IgD-negative memory B cell (primary cell): ENCODE results near the gene SRPRA. TPM values are rescaled to one million over a fixed set of nuclear protein-coding genes. Genes with fewer than 3 reads are reported as not detected.
A peak's percentile ranks its signal among the peaks of the same experiment; 100 is the strongest.

Experiments used
- H3K27ac Mint-ChIP-seq, 3 donors: one replicate each; pipeline ENCODE4 v1.8.0; 2020 to 2022; ENCODE audit warnings: mild to moderate bottlenecking in 3 of 3, mixed read lengths in 3 of 3, moderate library complexity in 1 of 3
- H3K27me3 Mint-ChIP-seq: one replicate; pipeline ENCODE4 v1.8.0; 2021; ENCODE audit warnings: mixed read lengths
- H3K36me3 Mint-ChIP-seq: one replicate; pipeline ENCODE4 v1.8.0; 2020; ENCODE audit warnings: mild to moderate bottlenecking, mixed read lengths
- H3K4me1 Mint-ChIP-seq, 3 donors: one replicate each; pipeline ENCODE4 v1.8.0; 2020 to 2022; ENCODE audit warnings: mixed read lengths in 3 of 3, mild to moderate bottlenecking in 1 of 3
- H3K4me3 Mint-ChIP-seq, 4 donors: one replicate each; pipeline ENCODE4 v1.8.0; 2020 to 2022; ENCODE audit warnings: mild to moderate bottlenecking in 4 of 4, mixed read lengths in 4 of 4, moderate library complexity in 3 of 4
- H3K9me3 Mint-ChIP-seq, 3 donors: one replicate each; pipeline ENCODE4 v1.8.0; 2020 to 2021; ENCODE audit warnings: mixed read lengths in 3 of 3, mild to moderate bottlenecking in 1 of 3
- polyA plus RNA-seq: library from polyadenylated mRNA; unstranded; fragments of 300-500 nt; fragmentation: Illumina TruSeq; gene quantifications from one replicate; pipeline ENCODE4 v1.2.3, GENCODE V29; 2021

Gene SRPRA
- polyA plus RNA-seq, 1 donor from 2014 or later, result 81.7 TPM

DNA sequence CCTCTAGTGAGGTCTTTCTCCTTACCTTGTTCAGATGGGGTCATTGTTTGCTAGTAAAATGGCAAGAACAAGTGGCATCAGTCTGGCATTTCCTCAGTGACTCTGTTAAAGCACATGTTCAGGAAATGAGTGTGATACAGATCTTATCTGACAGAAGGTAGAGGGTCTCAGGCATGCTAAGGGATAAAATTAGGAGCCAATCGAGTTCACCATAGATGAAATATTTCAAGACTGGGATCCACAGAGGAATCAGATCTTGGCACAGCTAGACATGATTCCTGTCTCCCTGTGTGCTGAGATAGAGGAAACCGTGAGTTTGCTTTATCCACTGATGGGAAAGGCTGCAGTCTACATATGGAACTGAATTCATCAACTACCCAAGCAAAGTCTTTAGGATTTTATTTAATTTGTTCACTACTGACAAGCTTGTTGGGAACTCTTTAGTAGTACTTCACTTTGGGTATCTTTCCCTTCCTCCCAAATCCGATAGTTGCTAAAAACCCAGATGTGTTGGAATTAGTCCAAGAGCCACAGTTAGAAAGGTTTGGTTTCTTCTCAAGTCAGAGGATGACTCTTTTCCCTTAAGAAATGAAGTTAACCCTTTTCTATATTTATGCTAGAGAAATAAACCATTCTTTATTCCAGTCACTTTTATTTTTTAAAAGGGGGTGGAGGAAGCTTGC, 38.7 kb downstream of the SRPRA start:
- Mint-ChIP-seq H3K4me3 (no peak overlapping the region), H3K36me3 (peaks cover 6% of the 10 kb centered on the region), H3K27me3 (no peaks in the 10 kb centered on the region), H3K27ac (no peak overlapping the region), H3K9me3 (no peaks in the 10 kb centered on the region), H3K4me1 (peaks cover 0 to 2% (median 1%) of the 10 kb centered on the region in 3 donors)

DNA sequence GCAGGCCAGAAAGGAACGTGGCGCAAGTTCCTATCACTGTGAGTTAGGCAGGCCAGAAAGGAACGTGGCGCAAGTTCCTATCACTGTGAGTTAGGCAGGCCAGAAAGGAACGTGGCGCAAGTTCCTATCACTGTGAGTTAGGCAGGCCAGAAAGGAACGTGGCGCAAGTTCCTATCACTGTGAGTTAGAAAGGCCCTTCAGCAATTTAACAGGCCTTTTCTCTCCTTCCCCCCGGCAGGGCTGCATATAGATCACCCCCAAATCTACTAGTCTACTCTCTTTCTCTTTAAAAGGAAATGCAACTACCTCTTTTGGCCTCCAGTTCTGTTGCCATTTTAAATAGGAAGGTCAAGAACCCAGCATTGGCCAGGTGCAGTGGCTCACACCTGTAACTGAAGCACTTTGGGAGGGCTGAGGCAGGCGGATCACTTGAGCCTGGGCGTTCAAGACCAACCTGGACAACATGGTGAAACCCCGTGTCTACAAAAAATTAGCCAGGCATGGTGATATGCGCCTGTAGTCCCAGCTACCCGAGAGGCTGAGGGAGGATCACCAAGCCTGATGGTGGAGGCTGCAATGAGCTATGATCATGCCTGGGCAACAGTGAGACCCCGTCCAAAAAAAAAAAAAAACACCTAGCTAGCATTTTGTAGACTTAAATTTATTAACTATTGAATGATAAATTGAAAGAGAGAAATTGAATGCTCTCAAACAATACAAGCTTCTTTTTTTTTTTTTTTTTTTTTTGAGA, 42.2 kb downstream of the SRPRA start:
- H3K9me3 Mint-ChIP-seq, result no peaks in the 10 kb centered on the region
- H3K36me3 Mint-ChIP-seq, result peaks cover 3% of the 10 kb centered on the region
- H3K27ac Mint-ChIP-seq, result no peak overlapping the region
- H3K4me3 Mint-ChIP-seq, result no peak overlapping the region
- H3K27me3 Mint-ChIP-seq, result no peaks in the 10 kb centered on the region
- peaks cover 0 to 7% (median 3%) of the 10 kb centered on the region in 3 donors for H3K4me1 Mint-ChIP-seq

DNA sequence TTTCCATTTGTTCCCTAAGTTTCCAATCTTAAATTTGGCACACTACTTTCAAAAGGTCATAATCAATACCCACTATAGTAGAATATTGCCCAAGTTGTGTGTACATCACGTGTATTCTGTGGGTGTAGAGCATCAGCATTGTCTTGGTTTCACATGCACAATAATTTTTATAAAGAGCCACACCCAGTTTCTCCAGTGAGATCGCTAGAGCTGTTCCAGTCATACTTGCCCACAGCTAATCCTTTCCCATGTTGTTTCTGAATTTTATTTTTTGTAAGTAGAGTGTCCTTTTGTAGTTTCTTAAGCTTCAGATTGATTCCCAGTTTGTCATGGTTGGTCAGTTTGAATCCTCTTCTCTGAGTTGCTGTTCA, 43.4 kb downstream of the SRPRA start:
- peaks cover 0 to 7% (median 3%) of the 10 kb centered on the region in 3 donors for H3K4me1 Mint-ChIP-seq
- H3K4me3 Mint-ChIP-seq, result no peak overlapping the region
- H3K9me3 Mint-ChIP-seq, result no peaks in the 10 kb centered on the region
- no peaks in the 10 kb centered on the region for H3K27me3 Mint-ChIP-seq
- H3K36me3 Mint-ChIP-seq, result peaks cover 3% of the 10 kb centered on the region
- H3K27ac Mint-ChIP-seq, result no peak overlapping the region

DNA sequence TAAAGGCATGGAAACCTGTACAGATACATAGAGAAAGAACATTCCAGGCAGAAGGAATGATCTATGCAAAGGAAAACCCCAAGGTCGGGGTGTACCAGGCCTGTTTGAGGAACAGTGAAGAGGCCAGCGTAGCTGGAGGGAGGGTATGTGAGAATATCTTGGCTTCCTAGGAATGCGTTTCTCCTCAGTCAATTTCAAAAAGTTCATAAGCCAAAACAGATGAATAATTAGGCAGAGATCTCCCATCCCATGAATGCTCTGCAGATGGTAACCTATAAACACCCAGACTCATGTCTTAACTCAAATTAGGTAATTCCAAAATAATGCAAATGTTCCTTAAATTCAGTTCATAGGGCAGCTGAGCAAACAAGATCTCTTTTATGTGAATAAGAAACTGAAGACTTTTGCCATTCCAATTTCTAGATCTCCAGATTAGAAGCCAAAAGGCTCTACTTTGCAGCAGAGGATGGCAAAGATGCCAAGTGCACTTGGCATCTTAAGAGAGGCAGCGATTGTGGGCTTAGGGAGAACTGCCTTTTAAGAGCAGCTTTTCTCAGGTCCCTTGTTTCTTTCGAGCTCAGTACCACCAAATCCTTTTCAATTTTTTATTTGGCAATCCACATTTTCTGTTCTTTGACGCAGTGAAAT, 43.9 kb downstream of the SRPRA start:
- Mint-ChIP-seq H3K27ac (no peak overlapping the region), H3K9me3 (no peaks in the 10 kb centered on the region), H3K27me3 (no peaks in the 10 kb centered on the region), H3K4me1 (peaks cover 0 to 7% (median 3%) of the 10 kb centered on the region in 3 donors), H3K4me3 (no peak overlapping the region), H3K36me3 (peaks cover 3% of the 10 kb centered on the region)

GRCh38 chr11:126219547-126219946, 49.1 kb downstream of the SRPRA start:
- Mint-ChIP-seq H3K27ac (no peak overlapping the region), H3K4me3 (no peak overlapping the region), H3K4me1 (peaks cover 17 to 37% (median 20%) of the 10 kb centered on the region in 3 donors), H3K9me3 (no peaks in the 10 kb centered on the region), H3K36me3 (peaks cover 2% of the 10 kb centered on the region), H3K27me3 (no peaks in the 10 kb centered on the region)

GRCh38 chr11:126217491-126217890, 51.2 kb downstream of the SRPRA start:
- Mint-ChIP-seq H3K27ac (peak overlapping the region in 1 of 3 donors; percentile 60), H3K27me3 (no peaks in the 10 kb centered on the region), H3K4me3 (peak overlapping the region in 1 of 4 donors; percentile 11), H3K4me1 (peaks cover 18 to 45% (median 29%) of the 10 kb centered on the region in 3 donors), H3K36me3 (peaks cover 2% of the 10 kb centered on the region), H3K9me3 (no peaks in the 10 kb centered on the region)

DNA sequence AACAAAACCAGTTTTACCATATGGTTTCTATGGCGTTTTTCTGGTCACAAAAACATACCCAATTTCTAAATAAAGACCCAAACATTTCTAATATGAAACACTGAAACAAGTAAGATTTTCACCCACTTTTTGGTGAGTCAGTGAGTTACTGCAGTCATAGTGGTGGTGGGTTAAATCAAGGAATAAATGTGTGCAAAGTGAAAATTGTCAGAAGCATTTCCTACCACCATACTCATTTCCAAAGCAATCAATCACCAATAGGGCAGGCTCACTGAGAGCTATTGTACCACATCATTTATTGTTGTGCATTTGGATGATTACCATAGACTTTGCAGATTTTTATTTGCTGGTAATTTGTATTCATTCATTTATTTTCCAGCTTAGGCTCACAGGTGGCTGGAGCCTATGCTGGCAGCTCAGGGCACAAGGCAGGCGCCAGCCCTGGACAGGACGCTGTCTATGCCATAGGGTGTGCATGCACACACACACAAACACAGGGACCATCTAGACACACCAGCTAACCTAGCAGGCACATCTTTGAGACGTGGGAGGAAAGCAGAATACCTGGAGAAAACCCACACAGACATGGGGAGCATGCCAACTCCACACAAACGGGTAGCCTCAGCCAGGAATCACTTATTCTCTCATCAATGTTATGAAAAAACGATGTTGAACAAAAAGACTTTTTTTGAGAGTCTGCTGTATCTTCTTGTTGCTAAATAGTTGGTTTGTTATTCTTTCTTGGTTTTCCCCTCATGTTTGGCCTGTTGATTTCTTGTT, 52.0 kb downstream of the SRPRA start:
- H3K4me3 Mint-ChIP-seq, result no peak overlapping the region
- H3K27ac Mint-ChIP-seq, result no peak overlapping the region
- H3K27me3 Mint-ChIP-seq, result no peaks in the 10 kb centered on the region
- no peaks in the 10 kb centered on the region for H3K9me3 Mint-ChIP-seq
- peaks cover 2% of the 10 kb centered on the region for H3K36me3 Mint-ChIP-seq
- H3K4me1 Mint-ChIP-seq, result peaks cover 23 to 49% (median 36%) of the 10 kb centered on the region in 3 donors

DNA sequence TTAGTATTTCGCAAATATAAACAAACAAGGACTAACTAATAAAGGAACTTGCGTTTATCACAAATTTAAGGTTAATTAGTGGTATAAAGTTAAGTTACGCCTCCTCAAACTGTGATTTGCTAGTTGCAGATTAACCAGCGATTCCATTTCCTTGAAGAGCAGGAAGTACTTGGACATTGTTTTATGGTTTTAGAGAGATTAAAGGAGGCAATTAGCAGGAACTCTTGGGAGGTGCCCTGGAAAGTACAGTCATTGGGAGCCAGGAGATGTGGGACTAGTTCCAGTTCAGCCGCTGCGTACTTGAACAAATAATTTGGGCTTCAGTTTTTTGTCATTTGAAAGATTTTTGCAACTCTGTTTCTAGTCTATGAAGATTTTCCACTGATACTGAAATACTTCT, 53.9 kb downstream of the SRPRA start:
- Mint-ChIP-seq H3K27ac (peak overlapping the region in 1 of 3 donors; percentile 59), H3K4me1 (peaks cover 29 to 55% (median 48%) of the 10 kb centered on the region in 3 donors)

DNA sequence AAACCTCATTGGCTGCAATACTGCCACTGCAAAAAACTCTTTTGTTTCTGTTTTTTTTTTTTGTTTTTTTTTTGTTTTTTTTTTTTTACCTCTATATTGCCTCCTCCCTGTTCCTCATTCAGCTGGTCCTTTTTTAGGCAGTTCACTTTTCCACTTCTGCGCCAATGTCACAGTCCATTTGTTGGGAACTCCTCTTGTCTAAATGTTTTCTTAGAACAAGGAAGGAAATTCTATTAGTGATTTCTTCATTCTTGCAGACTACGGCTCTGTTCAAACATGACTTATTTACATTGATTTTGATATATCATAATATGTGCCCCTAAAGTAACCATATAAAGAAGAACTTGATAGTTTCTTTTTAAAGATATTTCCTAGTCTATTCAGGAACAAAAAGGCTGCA, 54.3 kb downstream of the SRPRA start:
- Mint-ChIP-seq H3K4me3 (peak overlapping the region in 1 of 4 donors; percentile 27), H3K9me3 (no peaks in the 10 kb centered on the region), H3K36me3 (peaks cover 2% of the 10 kb centered on the region), H3K4me1 (peaks cover 29 to 55% (median 48%) of the 10 kb centered on the region in 3 donors), H3K27me3 (no peaks in the 10 kb centered on the region), H3K27ac (peak overlapping the region in 1 of 3 donors; percentile 59)

More for the DNA sequence above, 53.9 kb downstream of the SRPRA start:
- no peaks in the 10 kb centered on the region for H3K9me3 Mint-ChIP-seq
- peak overlapping the region in 1 of 4 donors; percentile 27 for H3K4me3 Mint-ChIP-seq
- H3K27me3 Mint-ChIP-seq, result no peaks in the 10 kb centered on the region
- peaks cover 2% of the 10 kb centered on the region for H3K36me3 Mint-ChIP-seq

Other genes with a start within 250 kb of the SRPRA start
- not detected for gene CDON, start 206.0 kb downstream of the SRPRA start, polyA plus RNA-seq
- gene RPUSD4, start 57.2 kb downstream of the SRPRA start, polyA plus RNA-seq, result 19.5 TPM
- 11.1 TPM for gene FAM118B, start 57.1 kb downstream of the SRPRA start, polyA plus RNA-seq
- gene FOXRED1, start 259 bp upstream of the SRPRA start, polyA plus RNA-seq, result 12.0 TPM
- 13.0 TPM for gene TIRAP, start 14.2 kb upstream of the SRPRA start, polyA plus RNA-seq
- 76.9 TPM for gene DCPS, start 35.2 kb upstream of the SRPRA start, polyA plus RNA-seq
- 3.6 TPM for gene ST3GAL4, start 86.8 kb upstream of the SRPRA start, polyA plus RNA-seq